Pancreas (tissue), 10 donors: Measurements from ENCODE around the gene ACOT8. TPM values are rescaled to one million over a fixed set of nuclear protein-coding genes. Genes with fewer than 3 reads are reported as not detected.
A peak's percentile ranks its signal among the peaks of the same experiment; 100 is the strongest.

Experiments
- ATAC-seq, 4 donors: fragments of 200-7000 bp; cut with Tn5 transposase; one replicate each; pipeline versions ENCODE4 v1.8.0 to v1.9.1; 2020; ENCODE audit warnings: mild to moderate bottlenecking in 4 of 4, moderate library complexity in 4 of 4
- DNase-seq, 6 donors: peaks; one replicate each; pipeline ENCODE4 v3.0.0-alpha.2; 2020
- FAIRE-seq: peaks from 2 replicates; lab custom pipeline; 2012; peaks lifted over from hg19 to GRCh38; lab: Jason Lieb, UNC
- H3K27ac ChIP-seq, 4 donors: fragments of 200-600 bp; sonication (generic); 1 replicate in 3 of 4; 2 replicates in 1 of 4; pipeline versions ENCODE4 v1.5.0 to v1.8.0; 2020
- H3K27me3 ChIP-seq, 4 donors: fragments of 200-600 bp; one replicate each; pipeline ENCODE4 v1.8.0; 2021
- H3K36me3 ChIP-seq, 3 donors: fragments of 200-600 bp; sonication (generic) in 1 of 3; one replicate each; pipeline versions ENCODE4 v1.5.0 to v1.8.0; 2020 to 2021
- H3K4me1 ChIP-seq, 3 donors: fragments of 200-600 bp; one replicate each; pipeline ENCODE4 v1.8.0; 2021
- H3K4me3 ChIP-seq, 4 donors: fragments of 200-600 bp; sonication (generic) in 2 of 4; one replicate each; pipeline versions ENCODE4 v1.5.0 to v1.8.0; 2020 to 2021
- H3K9me3 ChIP-seq, 4 donors: fragments of 200-600 bp; one replicate each; pipeline ENCODE4 v1.8.0; 2021
- WGBS, 2 donors: extraction: QIAGEN DNeasy Blood & Tissue Kit; methylation state at CpG; one replicate each; pipeline ENCODE4 v1.1.7; 2013; 5-methylcytosine and 5-hydroxymethylcytosine counted together
- intact Hi-C, 3 donors: fragments of 100-400 bp; cut with DNase I; formaldehyde crosslinking; loops; one replicate each; pipeline versions ENCODE4 v1.11.1 to v1.14.2; 2022
- polyA plus RNA-seq, 2 donors: library from polyadenylated mRNA; stranded (reverse); fragments of 200-250 nt; gene quantifications; one replicate each; pipeline ENCODE4 v1.2.3, GENCODE V29; 2013
- total RNA-seq, 6 donors: library from RNA; stranded (reverse); fragmentation: NEBNext Ultra II Directional in 4 of 6; extraction: Animal tissue kit (Norgen Biotek cat#: 25700) in 4 of 6; gene quantifications; one replicate each; pipeline versions ENCODE4 v1.2.1 to v1.2.4, GENCODE V29; 2021 to 2023
- TF ChIP-seq, protein P1 (sequence below), 4 donors: fragments of 200-600 bp; sonication (generic) in 3 of 4; IDR thresholded peaks; one replicate each; pipeline versions ENCODE4 v1.5.0 to v1.8.0; 2021; ENCODE audit warnings: antibody characterized with exemption in 4 of 4
- donor health status: healthy with polysubstance abuse.
- donor health status: DM: no; HTN: no; CAD: no; lungs with moderate emphysema.
- donor health status: DM: no; HTN: no; CAD: no.
- donor health status: control.
- donor health status: control.
- donor health status: Bipolar disorder and iron deficiency.
- donor health status: DM: yes; HTN: yes; CAD: no.
- donor health status: DM: no; HTN: no; CAD: no.
- donor health status: DM: no; HTN: no; CAD: no.
- donor health status: DM: yes; HTN: yes; CAD: no.

ACOT8 gene
- total and polyA plus RNA-seq, 8 donors: 7.0 to 21.2 (median 10.2) TPM

DNA sequence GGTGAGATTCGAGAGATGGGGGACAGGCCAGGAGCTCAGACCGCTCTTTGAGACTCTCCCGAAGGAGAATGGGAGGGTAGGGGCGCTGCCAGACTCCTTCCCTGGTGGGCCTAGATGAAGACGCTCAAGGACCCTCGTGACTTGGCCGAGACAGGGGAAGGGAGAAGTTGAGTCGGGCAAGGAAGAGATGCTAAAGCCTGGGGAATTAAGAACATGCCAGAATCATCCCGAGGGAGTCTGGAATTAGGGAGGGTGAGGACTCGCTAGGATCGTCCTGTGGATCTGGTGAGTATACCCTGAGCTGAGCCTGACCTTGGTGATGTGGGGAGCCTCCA lies 44.2 kb downstream of the ACOT8 start:
- no peak overlapping the region for H3K27ac ChIP-seq
- no peak for ATAC-seq
- peaks cover 0 to 23% (median 10%) of the 10 kb centered on the region in 3 donors for H3K36me3 ChIP-seq
- H3K4me3 ChIP-seq: peak overlapping the region in 3 of 4 donors; percentile 47 to 57 (median 51)
- no peaks in the 10 kb centered on the region for H3K27me3 ChIP-seq
- TF ChIP-seq, protein P1, sequence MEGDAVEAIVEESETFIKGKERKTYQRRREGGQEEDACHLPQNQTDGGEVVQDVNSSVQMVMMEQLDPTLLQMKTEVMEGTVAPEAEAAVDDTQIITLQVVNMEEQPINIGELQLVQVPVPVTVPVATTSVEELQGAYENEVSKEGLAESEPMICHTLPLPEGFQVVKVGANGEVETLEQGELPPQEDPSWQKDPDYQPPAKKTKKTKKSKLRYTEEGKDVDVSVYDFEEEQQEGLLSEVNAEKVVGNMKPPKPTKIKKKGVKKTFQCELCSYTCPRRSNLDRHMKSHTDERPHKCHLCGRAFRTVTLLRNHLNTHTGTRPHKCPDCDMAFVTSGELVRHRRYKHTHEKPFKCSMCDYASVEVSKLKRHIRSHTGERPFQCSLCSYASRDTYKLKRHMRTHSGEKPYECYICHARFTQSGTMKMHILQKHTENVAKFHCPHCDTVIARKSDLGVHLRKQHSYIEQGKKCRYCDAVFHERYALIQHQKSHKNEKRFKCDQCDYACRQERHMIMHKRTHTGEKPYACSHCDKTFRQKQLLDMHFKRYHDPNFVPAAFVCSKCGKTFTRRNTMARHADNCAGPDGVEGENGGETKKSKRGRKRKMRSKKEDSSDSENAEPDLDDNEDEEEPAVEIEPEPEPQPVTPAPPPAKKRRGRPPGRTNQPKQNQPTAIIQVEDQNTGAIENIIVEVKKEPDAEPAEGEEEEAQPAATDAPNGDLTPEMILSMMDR (IDR thresholded peaks at IDR 0.05): no peak
- intact Hi-C loops: no loop called here
- 9 to 10% methylated on average over 11 of the region's 11 CpGs for WGBS, 2 donors
- H3K4me1 ChIP-seq: peaks cover 0 to 5% (median 0%) of the 10 kb centered on the region in 3 donors
- FAIRE-seq: no peak
- no peaks in the 10 kb centered on the region for H3K9me3 ChIP-seq
- DNase-seq: no peak

DNA sequence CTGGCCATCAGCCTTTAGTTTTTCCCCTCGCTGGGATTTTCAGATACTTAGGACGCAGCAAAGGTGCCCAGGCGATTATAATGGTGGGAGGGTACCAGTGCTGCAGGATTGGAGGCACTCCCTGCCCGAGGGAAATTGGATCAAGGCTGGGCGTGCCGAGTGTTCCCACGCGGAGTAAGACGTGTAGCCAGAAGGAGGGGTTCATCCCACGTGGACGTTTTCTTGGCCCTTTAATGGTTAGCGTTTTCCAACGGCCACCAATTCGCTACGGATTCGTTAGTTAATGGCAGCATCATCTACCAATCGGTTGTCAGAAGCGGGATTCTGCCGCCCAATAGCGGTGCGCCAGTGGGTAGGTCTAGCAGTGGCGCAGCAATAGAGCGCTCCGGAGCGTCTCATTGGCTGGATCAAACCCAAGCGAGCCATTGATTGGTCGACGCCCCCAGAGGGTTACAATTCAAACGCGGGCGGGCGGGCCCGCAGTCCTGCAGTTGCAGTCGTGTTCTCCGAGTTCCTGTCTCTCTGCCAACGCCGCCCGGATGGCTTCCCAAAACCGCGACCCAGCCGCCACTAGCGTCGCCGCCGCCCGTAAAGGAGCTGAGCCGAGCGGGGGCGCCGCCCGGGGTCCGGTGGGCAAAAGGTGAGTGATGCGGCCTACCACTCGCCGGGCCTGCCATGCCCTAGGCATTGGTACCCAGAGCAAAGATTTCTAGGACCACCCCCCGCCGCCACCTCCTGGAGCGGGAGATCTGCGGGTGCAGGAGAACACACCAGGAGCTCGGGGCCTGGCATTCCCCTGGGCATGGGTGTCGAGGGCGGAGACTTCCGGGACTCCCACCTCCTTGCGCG lies 44.8 kb downstream of the ACOT8 start, which contains the start of gene UBE2C:
Gene UBE2C, plus strand, starts transcription at position 488 of the 849 bp plus-strand sequence. Its CDS starts 52 bp downstream, at position 540.
- Histone ChIP-seq H3K9me3 (no peaks in the 10 kb centered on the region), H3K36me3 (peaks cover 0 to 23% (median 10%) of the 10 kb centered on the region in 3 donors), H3K27me3 (no peaks in the 10 kb centered on the region), H3K4me3 (peak within 1 kb of the TSS; percentile 47 to 61 (median 54)), H3K4me1 (peaks cover 0 to 5% (median 0%) of the 10 kb centered on the region in 3 donors), H3K27ac (peak within 1 kb of the TSS in 1 of 4 donors; percentile 20)
- ATAC-seq: peak; percentile 98 to 100 (median 99)
- 1% methylated on average over 55 to 65 of the region's 65 CpGs for WGBS, 2 donors
- DNase-seq: peak; percentile 91 to 99 (median 98)
- intact Hi-C loops: no loop called here
- peak; percentile 94 for FAIRE-seq
- TF ChIP-seq, protein P1 (IDR thresholded peaks at IDR 0.05): no peak

DNA sequence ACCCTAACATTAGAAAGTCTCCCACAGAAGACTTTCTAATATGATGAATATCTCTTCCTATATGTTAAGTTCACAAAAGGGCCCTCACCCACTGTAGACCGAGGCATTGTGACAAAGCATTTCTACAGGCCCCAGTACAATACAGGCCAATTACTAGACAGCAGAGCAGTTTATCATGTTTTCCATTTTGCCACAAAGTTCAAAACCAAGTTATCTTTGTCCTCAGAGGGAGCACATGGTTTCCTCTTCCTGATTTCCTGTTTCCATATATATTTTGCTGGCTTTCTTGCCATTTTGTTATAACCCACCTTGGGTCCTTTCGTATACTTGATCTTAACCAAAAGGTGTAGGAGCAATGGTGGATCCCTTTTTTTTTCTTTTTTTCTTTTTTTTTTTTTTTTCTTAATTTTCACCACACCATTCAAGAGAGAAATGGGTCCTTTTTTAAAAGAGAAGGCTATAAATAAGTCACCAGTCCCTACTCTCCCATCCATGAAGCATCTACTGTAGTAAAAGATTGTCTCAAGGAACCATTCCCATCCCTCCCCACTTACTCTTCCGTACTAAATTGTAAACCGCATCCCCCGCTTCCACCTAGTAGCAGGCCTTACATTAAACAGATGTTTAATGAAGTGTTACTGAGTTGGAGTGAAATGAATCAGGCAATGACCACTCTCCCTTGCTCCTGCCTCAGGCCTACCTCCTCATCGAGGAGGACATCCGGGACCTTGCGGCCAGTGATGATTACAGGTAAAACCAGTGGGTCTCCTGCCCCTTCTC lies 46.8 kb downstream of the ACOT8 start:
- Histone ChIP-seq H3K9me3 (no peaks in the 10 kb centered on the region), H3K36me3 (peaks cover 0 to 33% (median 13%) of the 10 kb centered on the region in 3 donors), H3K27ac (no peak overlapping the region), H3K4me3 (no peak overlapping the region), H3K4me1 (peaks cover 0 to 5% (median 0%) of the 10 kb centered on the region in 3 donors), H3K27me3 (no peaks in the 10 kb centered on the region)
- TF ChIP-seq, protein P1 (IDR thresholded peaks at IDR 0.05): no peak
- intact Hi-C loops: no loop called here
- DNase-seq (no peak), ATAC-seq (no peak), FAIRE-seq (no peak)
- WGBS, 2 donors: 93 to 96% methylated on average over 8 of the region's 8 CpGs

DNA sequence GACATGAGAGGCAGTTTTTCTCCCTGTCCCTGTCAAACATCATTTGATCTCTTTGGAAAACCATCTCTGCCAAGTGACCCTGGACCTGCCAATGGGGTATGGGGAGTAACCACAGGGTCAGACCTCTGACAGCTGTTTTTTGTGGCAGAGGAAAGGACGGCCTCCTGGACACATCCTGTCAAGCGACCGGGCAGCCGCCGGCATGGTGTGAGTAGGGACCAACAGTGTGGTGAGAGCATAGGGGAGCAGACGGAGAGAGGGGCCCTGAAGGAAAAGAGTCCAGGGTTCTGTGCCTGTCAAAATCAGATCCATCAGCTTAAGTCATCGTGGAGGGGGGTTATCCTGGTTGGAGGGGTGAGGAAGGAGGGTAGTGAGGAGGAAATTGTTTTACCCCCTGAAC lies 55.3 kb downstream of the ACOT8 start:
- Histone ChIP-seq H3K4me1 (no peaks in the 10 kb centered on the region), H3K4me3 (no peak overlapping the region), H3K27ac (no peak overlapping the region), H3K27me3 (no peaks in the 10 kb centered on the region), H3K36me3 (peaks cover 0 to 49% (median 12%) of the 10 kb centered on the region in 3 donors), H3K9me3 (no peaks in the 10 kb centered on the region)
- TF ChIP-seq, protein P1 (IDR thresholded peaks at IDR 0.05): no peak
- FAIRE-seq (no peak), ATAC-seq (no peak), DNase-seq (no peak)
- WGBS, 2 donors: 89 to 90% methylated on average over 7 of the region's 7 CpGs
- intact Hi-C loops: no loop called here
